Astrocyte (in vitro differentiated cells and primary cell): ENCODE measurements around the gene USP49.

ENCODE experiments used
- EZH2 ChIP-seq: IDR thresholded peaks from 2 replicates; pipeline ENCODE4 v1.6.1; 2012; ENCODE audit warnings: mild to moderate bottlenecking, low read length, inconsistent platforms; ENCODE audit not compliant: insufficient read depth
- TF ChIP-seq, protein P1 (sequence below): IDR thresholded peaks from 2 replicates; pipeline ENCODE4 v1.5.1; 2011; ENCODE audit warnings: low read depth, mild to moderate bottlenecking, inconsistent platforms, low read length, moderate library complexity; ENCODE audit not compliant: insufficient read depth

DNA sequence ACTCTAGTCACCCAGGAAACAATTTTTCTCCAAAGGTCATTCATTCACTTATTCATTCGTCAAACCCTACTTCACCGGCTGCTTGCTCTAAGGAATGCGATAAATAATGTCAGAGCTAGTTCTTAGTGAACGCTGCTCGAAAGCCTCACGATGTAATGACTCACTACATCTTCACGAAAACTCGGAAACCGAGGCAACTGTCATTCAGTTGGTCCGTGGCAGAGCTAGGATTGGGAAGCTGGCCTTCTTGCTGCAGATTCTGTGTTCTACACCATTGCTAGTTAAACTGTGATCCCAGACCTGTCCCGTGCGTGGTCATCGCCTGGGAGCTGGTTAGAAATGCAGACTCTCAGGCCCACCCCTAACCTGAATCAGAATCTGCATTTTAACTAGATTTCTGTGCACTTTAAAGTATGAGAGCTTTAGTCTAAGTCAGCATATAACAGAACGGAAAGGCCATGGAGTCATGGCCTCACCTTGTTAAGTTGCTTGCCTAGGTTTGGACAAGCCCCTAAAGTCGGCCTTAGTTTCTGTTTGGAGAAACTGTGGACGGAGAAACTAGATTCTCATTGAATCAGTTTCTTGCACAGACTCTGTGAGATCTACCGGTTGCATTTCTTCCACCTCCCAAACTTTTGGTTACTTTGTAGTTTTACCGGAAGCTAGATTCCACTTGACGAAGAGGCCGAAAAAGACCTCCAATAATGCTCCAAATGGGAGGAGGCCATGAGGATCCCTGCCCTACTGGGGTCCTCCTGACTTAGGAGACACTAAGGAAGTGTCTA is 47.1 kb upstream of the USP49 start:
- TF ChIP-seq EZH2: no peak
- TF ChIP-seq, protein P1, sequence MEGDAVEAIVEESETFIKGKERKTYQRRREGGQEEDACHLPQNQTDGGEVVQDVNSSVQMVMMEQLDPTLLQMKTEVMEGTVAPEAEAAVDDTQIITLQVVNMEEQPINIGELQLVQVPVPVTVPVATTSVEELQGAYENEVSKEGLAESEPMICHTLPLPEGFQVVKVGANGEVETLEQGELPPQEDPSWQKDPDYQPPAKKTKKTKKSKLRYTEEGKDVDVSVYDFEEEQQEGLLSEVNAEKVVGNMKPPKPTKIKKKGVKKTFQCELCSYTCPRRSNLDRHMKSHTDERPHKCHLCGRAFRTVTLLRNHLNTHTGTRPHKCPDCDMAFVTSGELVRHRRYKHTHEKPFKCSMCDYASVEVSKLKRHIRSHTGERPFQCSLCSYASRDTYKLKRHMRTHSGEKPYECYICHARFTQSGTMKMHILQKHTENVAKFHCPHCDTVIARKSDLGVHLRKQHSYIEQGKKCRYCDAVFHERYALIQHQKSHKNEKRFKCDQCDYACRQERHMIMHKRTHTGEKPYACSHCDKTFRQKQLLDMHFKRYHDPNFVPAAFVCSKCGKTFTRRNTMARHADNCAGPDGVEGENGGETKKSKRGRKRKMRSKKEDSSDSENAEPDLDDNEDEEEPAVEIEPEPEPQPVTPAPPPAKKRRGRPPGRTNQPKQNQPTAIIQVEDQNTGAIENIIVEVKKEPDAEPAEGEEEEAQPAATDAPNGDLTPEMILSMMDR: no peak
